Thyroid gland (tissue), 4 donors: ENCODE results near the gene DLGAP1. TPM values are rescaled to one million over a fixed set of nuclear protein-coding genes. Genes with fewer than 3 reads are reported as not detected.

ENCODE experiments used
- DNase-seq, 2 donors: peaks; one replicate each; pipeline ENCODE4 v3.0.0-alpha.2; 2019
- H3K27ac ChIP-seq, 3 donors: fragments of 200-600 bp; sonication (generic); 1 replicate in 2 of 3; 2 replicates in 1 of 3; pipeline ENCODE4 v1.5.1; 2016 to 2019; ENCODE audit warnings: mild to moderate bottlenecking in 1 of 3, moderate library complexity in 1 of 3
- H3K27me3 ChIP-seq: fragments of 200-600 bp; sonication (generic); one replicate; pipeline ENCODE4 v1.5.1; 2019
- H3K36me3 ChIP-seq, 2 donors: fragments of 200-600 bp; sonication (generic); one replicate each; pipeline ENCODE4 v1.5.1; 2016 to 2019
- H3K4me1 ChIP-seq, 2 donors: fragments of 200-600 bp; sonication (generic); one replicate each; pipeline ENCODE4 v1.5.1; 2017 to 2019
- H3K4me3 ChIP-seq, 3 donors: fragments of 200-600 bp; sonication (generic); replicated peaks in 1 of 3; 1 replicate in 2 of 3; 2 replicates in 1 of 3; pipeline ENCODE4 v1.5.1; 2016; ENCODE audit warnings: mild to moderate bottlenecking in 1 of 3
- H3K9me3 ChIP-seq: fragments of 200-600 bp; sonication (generic); one replicate; pipeline ENCODE4 v1.5.1; 2017
- CTCF ChIP-seq, 6 experiments: fragments of 200-600 bp in 3 of 6; fragments of 450-650 bp in 3 of 6; sonication (generic) in 3 of 6; IDR thresholded peaks; one replicate each; pipeline ENCODE4 v1.5.1; 2016 to 2019; ENCODE audit warnings: antibody characterized with exemption in 6 of 6, mild to moderate bottlenecking in 2 of 6, inconsistent platforms in 1 of 6, moderate library complexity in 1 of 6
- POLR2A ChIP-seq, 2 donors: fragments of 450-650 bp; IDR thresholded peaks; one replicate each; pipeline ENCODE4 v1.6.1; 2017; ENCODE audit warnings: antibody characterized with exemption in 2 of 2, mild to moderate bottlenecking in 2 of 2, moderate library complexity in 1 of 2
- WGBS, 2 donors: methylation state at CpG; one replicate each; pipeline ENCODE4 v1.1.5; 2017; 5-methylcytosine and 5-hydroxymethylcytosine counted together
- intact Hi-C: fragments of 100-400 bp; cut with DNase I; formaldehyde crosslinking; loops from one replicate; pipeline ENCODE4 v1.15.1; 2023
- total RNA-seq, 4 donors: library from RNA; depleted of rRNA; stranded (reverse); fragments of >200 nt; gene quantifications; one replicate each; pipeline ENCODE4 v1.2.3, GENCODE V29; 2016

Gene DLGAP1
- total RNA-seq, 4 donors from 2014 or later = 0.25 to 2.7 (median 0.77) TPM

- Histone ChIP-seq H3K27ac (no peak overlapping the region), H3K4me1 (no peaks in the 10 kb centered on the region), H3K27me3 (no peaks in the 10 kb centered on the region), H3K4me3 (no peak overlapping the region), H3K9me3 (no peaks in the 10 kb centered on the region), H3K36me3 (no peaks in the 10 kb centered on the region)
- no peak for DNase-seq
- no peak for TF ChIP-seq CTCF (IDR thresholded peaks at IDR 0.05)
- 76 to 94% methylated on average over 2 to 3 of the region's 3 CpGs for WGBS, 2 donors
- intact Hi-C loops = no loop called here
These were observed 902.8 kb downstream of the DLGAP1 start for GRCh38 chr18:3552305-3552704.

GRCh38 chr18:3547891-3548615 is 907.1 kb downstream of the DLGAP1 start:
- TF ChIP-seq POLR2A (IDR thresholded peaks at IDR 0.05) (no peak), CTCF (IDR thresholded peaks at IDR 0.05) (no peak)
- H3K4me3 ChIP-seq = no peak overlapping the region
- no peaks in the 10 kb centered on the region for H3K4me1 ChIP-seq
- DNase-seq = no peak
- no peaks in the 10 kb centered on the region for H3K9me3 ChIP-seq
- WGBS, 2 donors = 80 to 84% methylated on average over 4 of the region's 4 CpGs
- H3K27ac ChIP-seq = no peak overlapping the region
- no peaks in the 10 kb centered on the region for H3K36me3 ChIP-seq
- H3K27me3 ChIP-seq = no peaks in the 10 kb centered on the region
- intact Hi-C loops = no loop called here

GRCh38 chr18:3546106-3546505 is 909.0 kb downstream of the DLGAP1 start:
- no peak for DNase-seq
- peaks cover 8% of the 10 kb centered on the region in 2 donors for H3K4me1 ChIP-seq
- H3K27ac ChIP-seq = no peak overlapping the region
- no peak overlapping the region for H3K4me3 ChIP-seq
- no peak for TF ChIP-seq POLR2A (IDR thresholded peaks at IDR 0.05)
- TF ChIP-seq CTCF (IDR thresholded peaks at IDR 0.05) = no peak
- 69 to 77% methylated on average over 5 of the region's 5 CpGs for WGBS, 2 donors
- H3K36me3 ChIP-seq = no peaks in the 10 kb centered on the region
- no peaks in the 10 kb centered on the region for H3K27me3 ChIP-seq
- intact Hi-C loops = no loop called here
- H3K9me3 ChIP-seq = no peaks in the 10 kb centered on the region

- TF ChIP-seq CTCF (IDR thresholded peaks at IDR 0.05) = no peak
- TF ChIP-seq POLR2A (IDR thresholded peaks at IDR 0.05) = no peak
- Histone ChIP-seq H3K9me3 (no peaks in the 10 kb centered on the region), H3K4me1 (peaks cover 10 to 14% of the 10 kb centered on the region in 2 donors), H3K27me3 (no peaks in the 10 kb centered on the region), H3K36me3 (no peaks in the 10 kb centered on the region), H3K4me3 (no peak overlapping the region), H3K27ac (no peak overlapping the region)
- no peak for DNase-seq
- WGBS, 2 donors = 96 to 98% methylated on average over 2 of the region's 2 CpGs
- intact Hi-C loops = no loop called here
These were observed 910.6 kb downstream of the DLGAP1 start for GRCh38 chr18:3544537-3544936.

- H3K4me1 ChIP-seq = peaks cover 23 to 28% of the 10 kb centered on the region in 2 donors
- no peak overlapping the region for H3K4me3 ChIP-seq
- WGBS, 2 donors = 33 to 49% methylated on average over 5 of the region's 5 CpGs
- no peaks in the 10 kb centered on the region for H3K36me3 ChIP-seq
- peak overlapping the region in 2 of 3 donors; percentile 26 to 79 for H3K27ac ChIP-seq
- H3K9me3 ChIP-seq = no peaks in the 10 kb centered on the region
- TF ChIP-seq CTCF (IDR thresholded peaks at IDR 0.05) (no peak), POLR2A (IDR thresholded peaks at IDR 0.05) (no peak)
- intact Hi-C loops = no loop called here
- DNase-seq = no peak
- H3K27me3 ChIP-seq = no peaks in the 10 kb centered on the region
These were observed 913.3 kb downstream of the DLGAP1 start for GRCh38 chr18:3541549-3542386.
